ENCODE results near the gene CDH5.

Gene CDH5

DNA sequence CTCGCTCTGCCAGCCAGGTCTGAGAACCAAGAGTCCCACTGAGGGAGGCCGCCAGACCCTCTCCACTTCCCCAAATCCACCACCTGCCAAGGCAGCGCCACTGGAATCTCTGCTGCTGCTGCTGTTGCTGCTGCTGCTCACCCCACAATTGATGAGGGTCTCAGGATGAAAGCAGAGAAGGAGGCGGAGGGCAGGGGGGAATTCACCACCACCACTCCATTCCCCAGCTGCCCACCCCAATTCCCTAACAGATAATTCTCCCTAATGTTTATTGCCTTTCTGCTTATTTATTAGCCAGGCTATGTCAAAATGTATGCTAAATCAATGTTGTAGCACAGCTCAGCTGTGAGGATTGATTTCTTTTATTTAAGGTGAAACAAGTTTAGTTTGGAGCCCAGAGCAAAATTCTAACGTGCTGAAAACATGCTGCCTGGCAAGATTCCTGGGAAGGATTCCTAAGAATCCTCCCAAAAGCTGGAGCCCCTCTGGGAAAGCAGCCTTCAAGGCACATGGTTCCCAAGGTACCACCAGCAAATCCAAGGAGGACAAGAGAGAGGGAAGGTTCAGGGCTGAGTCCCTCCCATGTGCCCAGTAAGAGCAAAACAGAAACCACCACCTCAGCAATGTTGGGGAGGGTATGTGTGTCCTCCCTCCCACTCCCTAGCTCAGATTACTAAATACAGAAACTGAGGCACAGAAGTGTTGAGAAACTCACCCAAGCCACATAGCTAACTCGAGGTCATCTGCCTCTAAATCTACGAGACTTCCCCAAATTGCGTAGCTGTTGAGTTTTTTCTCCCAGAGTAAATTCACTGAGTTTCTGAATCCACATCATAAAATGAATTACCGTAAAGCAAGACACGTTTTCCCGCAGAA, 12.2 kb upstream of the CDH5 start:
- DNase-seq (ENCODE audit: low read depth) = no peak
- no peak for TF ChIP-seq CTCF (IDR thresholded peaks at IDR 0.05; ENCODE audit: insufficient read depth, low read depth, low read length, missing control alignments)
- no peak overlapping the region for H3K4me3 ChIP-seq (ENCODE audit: low read depth, low read length)

DNA sequence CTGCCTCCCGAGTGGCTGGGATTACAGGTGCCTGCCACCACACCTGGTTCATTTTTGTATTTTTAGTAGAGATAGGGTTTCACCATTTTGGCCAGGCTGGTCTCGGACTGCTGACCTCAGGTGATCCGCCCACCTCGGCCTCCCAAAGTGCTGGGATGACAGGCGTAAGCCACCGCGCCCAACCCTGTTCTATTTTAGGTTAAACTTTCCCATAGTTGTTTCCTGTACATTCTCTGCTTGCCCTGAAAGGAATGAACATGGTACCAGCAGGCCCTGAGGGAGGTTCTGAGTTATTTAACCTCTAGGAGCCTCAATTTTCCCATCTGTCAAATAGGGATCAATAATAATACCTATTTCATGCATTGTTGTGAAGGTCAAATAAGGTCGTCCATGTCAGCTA, 11.0 kb upstream of the CDH5 start:
- no peak for DNase-seq (ENCODE audit: low read depth)
- TF ChIP-seq CTCF (IDR thresholded peaks at IDR 0.05; ENCODE audit: insufficient read depth, low read depth, low read length, missing control alignments) = no peak
- no peak overlapping the region for H3K4me3 ChIP-seq (ENCODE audit: low read depth, low read length)

DNA sequence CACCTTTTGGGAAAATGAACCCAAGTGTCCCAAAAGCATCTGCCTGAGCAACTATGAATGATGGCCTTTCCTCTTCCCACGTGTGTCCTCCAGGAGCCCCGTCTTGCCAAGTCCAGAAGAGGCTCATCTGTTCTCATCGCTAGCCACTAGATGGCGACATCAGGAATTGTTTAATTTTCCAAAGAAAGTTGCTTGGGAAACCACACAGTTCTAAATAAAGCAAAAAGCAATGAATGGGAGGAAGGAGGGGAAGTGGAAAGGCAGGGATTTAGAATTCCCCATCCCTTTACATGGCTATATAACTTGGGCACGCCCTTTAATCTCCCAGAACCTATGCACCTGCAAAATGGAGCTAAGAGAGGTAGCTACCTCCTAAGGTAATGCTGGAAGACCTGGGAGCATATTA, 9.0 kb upstream of the CDH5 start:
- peak; percentile 39 for DNase-seq (ENCODE audit: low read depth)
- no peak overlapping the region for H3K4me3 ChIP-seq (ENCODE audit: low read depth, low read length)
- peak; percentile 55 for TF ChIP-seq CTCF (IDR thresholded peaks at IDR 0.05; ENCODE audit: insufficient read depth, low read depth, low read length, missing control alignments)

DNA sequence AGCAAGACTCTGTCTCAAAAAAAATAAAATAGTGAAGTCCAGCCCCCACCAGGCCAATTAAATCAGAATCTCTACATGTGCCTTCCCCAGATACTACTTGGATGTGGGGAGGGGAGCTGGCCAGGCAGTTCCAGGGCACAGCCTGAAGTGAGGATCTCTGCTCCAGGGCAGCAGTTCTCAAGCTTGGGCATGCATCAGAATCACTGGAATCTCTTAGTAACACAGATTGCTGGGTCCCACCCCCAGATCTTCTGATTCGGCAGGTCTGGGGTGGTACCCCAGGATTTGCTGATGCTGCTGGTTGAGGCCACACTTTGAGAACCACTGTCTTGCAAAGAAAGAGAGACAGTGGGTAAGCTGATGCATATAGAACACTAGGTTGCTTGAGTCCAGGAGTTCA, 8.3 kb upstream of the CDH5 start:
- no peak for DNase-seq (ENCODE audit: low read depth)
- H3K4me3 ChIP-seq (ENCODE audit: low read depth, low read length) = no peak overlapping the region
- TF ChIP-seq CTCF (IDR thresholded peaks at IDR 0.05; ENCODE audit: insufficient read depth, low read depth, low read length, missing control alignments) = no peak

DNA sequence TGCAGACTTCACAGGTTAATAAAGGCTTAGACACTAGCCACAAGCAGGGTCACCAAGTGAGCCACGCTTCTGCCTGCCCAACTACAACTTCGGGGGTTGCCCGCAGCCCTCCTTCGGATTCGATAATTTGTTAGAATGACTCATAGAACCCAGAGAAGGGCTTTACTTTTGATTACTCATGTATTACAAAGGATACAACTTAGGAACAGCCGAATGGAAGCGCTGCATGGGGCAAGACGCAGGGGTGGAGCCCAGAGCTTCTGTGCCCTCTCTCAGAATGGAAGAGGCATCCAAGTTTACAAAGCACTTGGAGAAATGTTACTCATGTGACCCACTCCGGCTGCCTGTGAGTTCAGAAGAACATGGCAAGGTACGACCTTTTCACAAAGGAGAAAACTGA, 7.5 kb upstream of the CDH5 start:
- DNase-seq (ENCODE audit: low read depth) = no peak
- no peak for TF ChIP-seq CTCF (IDR thresholded peaks at IDR 0.05; ENCODE audit: insufficient read depth, low read depth, low read length, missing control alignments)
- no peak overlapping the region for H3K4me3 ChIP-seq (ENCODE audit: low read depth, low read length)

DNA sequence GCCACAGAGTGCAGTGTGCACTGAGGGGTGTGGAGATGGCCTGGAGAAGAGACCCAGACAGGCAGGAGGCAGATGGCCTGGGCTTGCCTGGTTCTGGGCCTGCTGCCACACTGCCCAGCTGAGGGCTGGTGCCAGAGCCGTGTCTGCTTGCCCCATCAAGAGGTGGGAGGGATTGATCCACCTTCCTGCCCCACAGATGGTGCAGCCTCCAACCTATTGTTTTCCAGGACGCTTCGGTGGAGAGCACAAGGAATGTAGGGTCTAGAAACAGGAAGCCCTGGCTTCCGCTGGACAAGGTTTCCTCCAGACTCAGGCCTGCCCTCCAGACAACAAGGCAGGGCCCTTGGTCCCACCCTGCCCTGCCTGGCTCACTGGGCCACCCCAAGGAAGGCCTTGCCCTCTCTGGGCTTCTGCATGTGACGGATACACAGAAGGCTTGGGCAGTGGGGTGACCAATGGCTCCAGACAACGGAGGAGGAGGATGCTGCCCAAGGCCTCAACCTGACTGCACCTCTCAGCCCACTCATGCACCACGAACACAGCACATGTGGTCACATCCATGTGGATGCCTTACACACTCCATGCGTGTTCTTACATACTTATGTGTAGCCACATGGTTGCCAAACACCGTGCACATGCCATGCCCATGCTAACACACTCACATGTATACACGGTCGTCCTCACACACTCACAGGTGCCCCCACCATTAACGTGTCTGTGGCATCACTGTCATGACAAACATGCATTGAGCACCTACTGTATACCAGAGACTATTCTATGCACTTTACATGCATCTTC, 6.5 kb upstream of the CDH5 start:
- DNase-seq (ENCODE audit: low read depth) = no peak
- H3K4me3 ChIP-seq (ENCODE audit: low read depth, low read length) = no peak overlapping the region
- TF ChIP-seq CTCF (IDR thresholded peaks at IDR 0.05; ENCODE audit: insufficient read depth, low read depth, low read length, missing control alignments) = no peak
